Activated CD4-positive, alpha-beta T cell treated with anti-CD3 and anti-CD28 coated beads for 36 hours (primary cell): Measurements from ENCODE around the gene LEF1. TPM values are rescaled to one million over a fixed set of nuclear protein-coding genes. Genes with fewer than 3 reads are reported as not detected.

Source experiments
- ATAC-seq: fragments of 200-7000 bp; cut with Tn5 transposase; one replicate; pipeline ENCODE4 v1.10.0; 2021; ENCODE audit warnings: mild to moderate bottlenecking, moderate library complexity
- CTCF ChIA-PET: fragments of 350-600 bp; sonication (Branson Sonifier 250); formaldehyde crosslinking; loops from one replicate; lab custom pipeline; 2021; ENCODE audit warnings: antibody characterized with exemption; lab: Charles Lee
- POLR2A ChIA-PET: fragments of 350-600 bp; sonication (Branson Sonifier 250); formaldehyde crosslinking; loops from one replicate; lab custom pipeline; 2021; ENCODE audit warnings: antibody characterized with exemption, inconsistent platforms; lab: Charles Lee
- DNase-seq: peaks from one replicate; pipeline ENCODE4 v3.0.0-alpha.2; 2020
- H3K27ac Mint-ChIP-seq: one replicate; pipeline ENCODE4 v1.8.0; 2021; ENCODE audit warnings: mixed read lengths
- H3K27me3 Mint-ChIP-seq: one replicate; pipeline ENCODE4 v1.8.0; 2021; ENCODE audit warnings: mixed read lengths
- H3K36me3 Mint-ChIP-seq: one replicate; pipeline ENCODE4 v1.8.0; 2021; ENCODE audit warnings: low read depth, mixed read lengths
- H3K4me1 Mint-ChIP-seq: one replicate; pipeline ENCODE4 v1.8.0; 2021; ENCODE audit warnings: mixed read lengths
- H3K4me3 Mint-ChIP-seq: one replicate; pipeline ENCODE4 v1.8.0; 2021; ENCODE audit warnings: mild to moderate bottlenecking, moderate library complexity, mixed read lengths
- H3K9me3 Mint-ChIP-seq: one replicate; pipeline ENCODE4 v1.8.0; 2021; ENCODE audit warnings: low read depth, mixed read lengths
- intact Hi-C, 2 experiments: fragments of 100-400 bp; cut with DNase I in 1 of 2; cut with micrococcal nuclease in 1 of 2; formaldehyde crosslinking; loops; one replicate each; pipeline versions ENCODE4 v1.14.2 to v1.15.1; 2022 to 2024; cut with DNase I, micrococcal nuclease
- total RNA-seq, 2 experiments: library from RNA; stranded (reverse); gene quantifications; one replicate each; pipeline ENCODE4 v1.2.3, GENCODE V29; 2021

The LEF1 gene
- total RNA-seq, 2 experiments from 2014 or later, result 175 to 302 TPM

DNA sequence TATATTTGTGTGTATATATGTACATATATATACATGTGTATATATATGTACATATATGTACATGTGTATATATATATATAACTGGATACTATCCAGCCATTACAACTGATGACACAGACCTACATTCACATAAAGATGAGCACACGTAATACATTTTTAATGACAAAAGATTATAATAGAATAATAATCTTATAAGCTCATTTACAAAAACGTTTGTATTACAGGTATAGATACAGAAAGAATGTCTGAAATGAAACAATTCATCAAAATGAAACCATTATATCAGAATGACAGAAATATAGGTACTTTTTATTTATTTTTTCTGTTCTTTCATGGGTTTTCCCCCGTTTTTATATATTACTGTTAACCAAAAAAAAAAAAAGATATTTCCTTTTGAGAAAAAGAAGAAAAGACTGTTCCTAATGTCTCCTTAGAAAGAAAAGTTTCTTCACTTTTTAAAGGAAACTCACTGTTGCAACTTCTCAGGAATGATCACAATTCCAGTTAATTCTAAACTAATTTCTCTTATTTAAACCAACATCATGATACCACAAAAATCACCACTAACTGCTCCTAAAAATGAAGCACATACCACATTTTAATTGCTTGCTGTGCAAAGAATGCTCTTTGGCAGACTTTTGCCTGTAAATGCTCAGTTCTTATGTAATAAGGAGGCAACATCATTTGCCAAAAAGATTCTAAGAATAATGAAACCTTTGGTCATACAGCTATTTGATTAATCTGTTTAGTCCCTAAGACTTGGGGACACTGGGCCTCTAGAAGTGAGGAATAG lies 18.9 kb downstream of the LEF1 start:
- ATAC-seq (no peak), DNase-seq (no peak)
- ChIA-PET CTCF (interaction anchor here (0.7 to 3.8 kb wide), 7 partner anchors 10 to 91 kb away, joined by 3 to 14 read pairs (median 4); no protein-coding TSS in a partner anchor), POLR2A (interaction anchor here (0.7 to 1.7 kb wide), 7 partner anchors 11 to 596 kb away, joined by 4 to 7 read pairs (median 5); no protein-coding TSS in a partner anchor)
- intact Hi-C loops, result loop anchor here in 1 of 2 experiments (2.0 kb wide), 1 partner anchor 17 kb away; no protein-coding TSS in a partner anchor
- Mint-ChIP-seq H3K36me3 (peaks cover 41% of the 10 kb centered on the region), H3K4me3 (peak overlapping the region; percentile 16), H3K27ac (peak overlapping the region; percentile 56), H3K4me1 (peaks cover 75% of the 10 kb centered on the region), H3K27me3 (no peaks in the 10 kb centered on the region), H3K9me3 (no peaks in the 10 kb centered on the region)

DNA sequence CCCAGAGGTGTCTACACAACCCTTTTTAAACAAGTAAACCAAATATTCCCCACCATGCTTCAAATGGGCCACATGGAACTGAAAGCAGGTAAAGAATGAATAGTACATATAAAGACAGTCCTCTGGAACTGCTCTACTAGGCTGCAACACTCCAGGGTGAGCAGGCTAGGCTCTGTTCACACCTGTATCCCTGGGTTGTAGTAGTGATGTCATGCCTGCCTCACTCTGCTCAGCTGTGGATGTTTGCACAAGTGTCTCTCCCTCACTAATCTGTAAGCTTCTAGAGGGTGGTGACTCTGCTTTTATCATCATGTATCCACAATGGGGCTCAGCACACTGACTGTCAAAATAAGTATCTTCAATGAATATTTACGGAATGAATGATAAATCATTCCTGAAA lies 20.4 kb downstream of the LEF1 start:
- POLR2A ChIA-PET, result interaction anchor here (1.6 kb wide), 1 partner anchor 9 kb away, joined by 7 read pairs; no protein-coding TSS in a partner anchor
- peak; percentile 69 for DNase-seq
- H3K4me1 Mint-ChIP-seq, result peaks cover 89% of the 10 kb centered on the region
- H3K36me3 Mint-ChIP-seq, result peaks cover 53% of the 10 kb centered on the region
- no peaks in the 10 kb centered on the region for H3K27me3 Mint-ChIP-seq
- peak overlapping the region; percentile 83 for H3K27ac Mint-ChIP-seq
- peak; percentile 66 for ATAC-seq
- H3K9me3 Mint-ChIP-seq, result no peaks in the 10 kb centered on the region
- CTCF ChIA-PET, result interaction anchor here (1.2 kb wide), 1 partner anchor 17 kb away, joined by 3 read pairs; no protein-coding TSS in a partner anchor
- peak overlapping the region; percentile 37 for H3K4me3 Mint-ChIP-seq
- intact Hi-C loops, result loop anchor here in 1 of 2 experiments (1.0 kb wide), 1 partner anchor 8 kb away; no protein-coding TSS in a partner anchor

DNA sequence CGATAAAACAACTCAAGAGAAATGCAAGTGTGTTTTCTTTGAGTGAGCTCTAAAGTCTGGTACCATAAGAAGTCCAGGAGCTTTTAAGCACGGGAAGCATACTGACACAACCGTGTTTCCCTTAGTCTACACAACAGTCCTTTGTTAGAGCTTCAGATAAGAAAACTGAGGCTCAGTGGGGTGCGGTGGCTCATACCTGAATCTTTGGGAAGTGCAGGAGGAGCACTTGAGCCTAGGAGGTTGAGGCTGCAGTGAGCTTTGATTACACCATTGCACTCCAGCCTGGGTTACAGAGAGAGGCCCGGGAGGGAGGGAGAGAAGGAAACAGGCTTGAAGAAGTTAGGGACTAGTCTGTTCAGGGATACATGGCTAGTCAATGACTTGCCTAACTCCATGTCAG lies 21.9 kb downstream of the LEF1 start:
- no peak for ATAC-seq
- no peak for DNase-seq
- H3K9me3 Mint-ChIP-seq, result no peaks in the 10 kb centered on the region
- H3K27ac Mint-ChIP-seq, result peak overlapping the region; percentile 83
- H3K4me3 Mint-ChIP-seq, result peak overlapping the region; percentile 49
- ChIA-PET POLR2A (interaction anchor here (0.7 to 2.0 kb wide), 3 partner anchors 8 to 50 kb away, joined by 3 to 6 read pairs (median 4); no protein-coding TSS in a partner anchor), CTCF (interaction anchor here (1.0 to 1.5 kb wide), 5 partner anchors 8 to 116 kb away, joined by 3 to 12 read pairs (median 4); no protein-coding TSS in a partner anchor)
- peaks cover 88% of the 10 kb centered on the region for H3K4me1 Mint-ChIP-seq
- intact Hi-C loops, result loop anchor here in 1 of 2 experiments (2.0 kb wide), 2 partner anchors 14 to 40 kb away; no protein-coding TSS in a partner anchor
- no peaks in the 10 kb centered on the region for H3K27me3 Mint-ChIP-seq
- peaks cover 42% of the 10 kb centered on the region for H3K36me3 Mint-ChIP-seq

DNA sequence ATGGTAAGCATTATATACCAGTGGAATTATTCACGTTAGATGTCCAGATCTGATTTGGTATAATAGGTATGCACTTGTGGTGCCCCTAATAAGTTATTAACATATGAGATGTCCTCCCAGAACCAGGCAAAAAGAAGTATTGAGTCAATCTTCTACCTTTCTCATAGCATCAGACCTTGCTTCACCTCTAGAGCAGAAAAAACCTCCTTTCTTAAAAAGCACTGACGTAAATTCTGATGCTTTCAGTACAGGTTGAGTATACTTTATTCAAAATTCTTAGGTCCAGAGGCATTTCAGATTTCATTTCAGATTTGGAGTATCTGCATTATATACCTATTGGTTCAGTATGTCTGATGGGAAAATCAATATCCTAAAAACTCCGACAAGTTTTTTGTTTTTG lies 22.4 kb downstream of the LEF1 start:
- Mint-ChIP-seq H3K9me3 (no peaks in the 10 kb centered on the region), H3K27ac (peak overlapping the region; percentile 83), H3K4me1 (peaks cover 89% of the 10 kb centered on the region), H3K36me3 (peaks cover 43% of the 10 kb centered on the region), H3K4me3 (peak overlapping the region; percentile 49), H3K27me3 (no peaks in the 10 kb centered on the region)
- ChIA-PET CTCF (interaction anchor here (0.8 to 1.8 kb wide), 7 partner anchors 8 to 115 kb away, joined by 3 to 12 read pairs (median 4); no protein-coding TSS in a partner anchor), POLR2A (interaction anchor here (0.7 to 2.0 kb wide), 2 partner anchors 8 to 38 kb away, joined by 3 to 6 read pairs; no protein-coding TSS in a partner anchor)
- no peak for ATAC-seq
- intact Hi-C loops, result loop anchor here in 1 of 2 experiments (2.0 kb wide), 2 partner anchors 14 to 40 kb away; no protein-coding TSS in a partner anchor
- no peak for DNase-seq

DNA sequence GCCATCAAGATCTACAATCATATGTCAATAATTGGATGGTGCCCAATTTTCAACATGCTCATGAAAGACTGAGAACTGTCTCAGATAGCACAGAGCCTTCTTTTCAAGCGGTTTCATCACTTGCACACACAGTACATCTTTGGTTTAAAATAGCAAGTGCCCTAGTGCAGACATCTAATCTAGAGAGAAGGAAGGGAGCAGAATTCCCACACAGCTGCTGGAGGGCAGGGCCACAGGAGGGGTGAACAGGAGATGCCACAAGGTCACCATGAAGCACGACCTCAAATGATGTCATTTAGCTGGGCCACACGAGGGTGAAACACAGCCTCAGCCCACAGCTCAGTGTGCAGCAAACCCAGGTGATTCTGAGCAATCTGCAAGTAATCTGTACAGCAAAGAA lies 24.3 kb downstream of the LEF1 start:
- H3K27ac Mint-ChIP-seq, result peak overlapping the region; percentile 92
- H3K36me3 Mint-ChIP-seq, result peaks cover 49% of the 10 kb centered on the region
- peak; percentile 71 for DNase-seq
- intact Hi-C loops, result no loop called here
- CTCF ChIA-PET, result interaction anchor here (0.6 to 6.9 kb wide), 7 partner anchors 10 to 367 kb away, joined by 3 to 37 read pairs (median 3); no protein-coding TSS in a partner anchor
- ATAC-seq, result peak; percentile 45
- POLR2A ChIA-PET, result interaction anchor here (0.5 to 1.1 kb wide), 5 partner anchors 12 to 115 kb away, joined by 3 to 6 read pairs (median 3); no protein-coding TSS in a partner anchor
- H3K4me3 Mint-ChIP-seq, result peak overlapping the region; percentile 55
- peaks cover 92% of the 10 kb centered on the region for H3K4me1 Mint-ChIP-seq
- H3K9me3 Mint-ChIP-seq, result no peaks in the 10 kb centered on the region
- H3K27me3 Mint-ChIP-seq, result no peaks in the 10 kb centered on the region

DNA sequence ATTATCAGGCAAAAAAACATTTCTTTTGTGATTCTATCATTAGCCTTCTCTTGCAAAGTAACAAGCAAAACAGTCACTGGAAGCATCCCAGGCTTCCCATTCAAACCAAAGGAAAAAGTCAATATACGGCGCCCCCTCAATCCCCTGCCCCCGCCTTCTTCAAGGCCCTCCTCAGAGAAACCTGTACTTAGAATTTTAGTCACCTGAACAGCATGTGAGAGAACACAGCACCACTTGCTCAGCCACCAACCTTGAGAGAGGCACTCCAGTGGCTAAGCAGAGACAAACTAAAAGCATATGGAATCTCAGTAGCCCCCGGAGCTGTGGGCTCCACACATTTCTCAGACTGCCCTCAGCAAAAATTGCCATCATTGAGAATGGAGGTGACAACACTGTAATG lies 25.2 kb downstream of the LEF1 start:
- CTCF ChIA-PET, result interaction anchor here (1.3 to 6.9 kb wide), 3 partner anchors 12 to 27 kb away, joined by 3 to 37 read pairs (median 7); no protein-coding TSS in a partner anchor
- Mint-ChIP-seq H3K27me3 (no peaks in the 10 kb centered on the region), H3K9me3 (no peaks in the 10 kb centered on the region), H3K36me3 (peaks cover 55% of the 10 kb centered on the region), H3K27ac (peak overlapping the region; percentile 92), H3K4me3 (peak overlapping the region; percentile 60), H3K4me1 (peaks cover 97% of the 10 kb centered on the region)
- intact Hi-C loops, result loop anchor here in 1 of 2 experiments (2.0 kb wide), 1 partner anchor 23 kb away; no protein-coding TSS in a partner anchor
- ATAC-seq, result no peak
- peak; percentile 49 for DNase-seq
- POLR2A ChIA-PET, result interaction anchor here (1.1 kb wide), 1 partner anchor 114 kb away, joined by 3 read pairs; no protein-coding TSS in a partner anchor

DNA sequence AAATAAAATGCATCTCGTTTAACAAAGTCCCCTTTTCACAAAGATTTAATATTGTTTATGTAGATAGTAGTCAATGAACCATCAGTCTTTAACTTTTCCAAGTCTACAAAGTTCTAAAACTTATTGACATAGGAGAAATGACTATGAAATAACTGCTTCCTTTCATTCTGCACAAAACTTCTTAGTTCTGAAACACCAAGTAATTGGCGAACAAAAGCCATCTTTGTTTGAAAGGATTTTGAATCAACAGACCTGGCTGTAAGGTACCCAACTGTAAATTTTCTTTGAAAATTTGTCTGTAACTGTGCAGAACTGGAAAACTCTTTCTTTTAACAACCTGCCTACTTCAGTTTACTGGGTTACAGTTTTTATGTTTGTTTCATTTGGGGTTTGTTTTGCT lies 25.9 kb downstream of the LEF1 start:
- peaks cover 97% of the 10 kb centered on the region for H3K4me1 Mint-ChIP-seq
- POLR2A ChIA-PET, result no interaction called here
- intact Hi-C loops, result loop anchor here in 1 of 2 experiments (2.0 kb wide), 1 partner anchor 24 kb away; no protein-coding TSS in a partner anchor
- peak overlapping the region; percentile 60 for H3K4me3 Mint-ChIP-seq
- CTCF ChIA-PET, result interaction anchor here (0.5 to 6.9 kb wide), 6 partner anchors 9 to 430 kb away, joined by 3 to 37 read pairs (median 4); no protein-coding TSS in a partner anchor
- DNase-seq (no peak), ATAC-seq (no peak)
- no peaks in the 10 kb centered on the region for H3K9me3 Mint-ChIP-seq
- peaks cover 55% of the 10 kb centered on the region for H3K36me3 Mint-ChIP-seq
- no peaks in the 10 kb centered on the region for H3K27me3 Mint-ChIP-seq
- H3K27ac Mint-ChIP-seq, result peak overlapping the region; percentile 92

DNA sequence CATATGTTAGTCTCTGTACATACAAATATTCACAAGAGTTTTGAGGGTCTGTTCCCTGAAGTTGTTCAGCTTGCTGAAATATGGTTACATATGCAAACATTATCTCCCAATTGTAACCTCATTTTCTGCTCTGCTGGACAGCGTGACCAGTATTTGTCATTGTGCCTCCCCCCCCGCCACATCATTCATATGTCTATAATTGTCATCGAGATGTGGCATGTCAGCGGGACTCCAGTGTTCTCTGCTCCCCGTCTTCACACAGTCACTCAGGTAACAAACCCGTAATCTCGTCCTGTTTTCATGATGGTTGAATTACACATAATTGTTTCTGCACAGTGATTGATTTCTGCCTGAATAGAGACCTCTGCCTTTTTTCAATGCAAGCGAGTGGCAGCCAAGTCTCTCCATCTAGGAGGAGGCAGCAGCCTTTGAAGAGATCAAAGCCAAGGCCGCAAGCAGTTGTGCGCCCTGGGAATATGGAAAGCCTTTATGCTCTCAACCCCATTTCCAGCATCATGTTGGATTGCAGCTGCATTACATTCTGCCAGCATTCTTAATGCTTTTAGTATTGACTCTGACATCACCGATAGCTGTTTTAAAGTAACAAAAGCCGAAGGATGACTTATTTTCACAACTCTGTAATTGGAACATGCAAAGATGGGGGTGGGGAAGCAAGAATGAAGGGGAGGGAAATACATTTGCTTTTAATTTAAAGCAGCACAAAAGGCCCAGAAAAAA lies 27.4 kb downstream of the LEF1 start:
- POLR2A ChIA-PET, result interaction anchor here (0.6 to 0.7 kb wide), 3 partner anchors 20 to 96 kb away, joined by 3 to 4 read pairs (median 3); no protein-coding TSS in a partner anchor
- H3K36me3 Mint-ChIP-seq, result peaks cover 46% of the 10 kb centered on the region
- DNase-seq (peak; percentile 70), ATAC-seq (peak; percentile 53)
- no peaks in the 10 kb centered on the region for H3K9me3 Mint-ChIP-seq
- H3K4me3 Mint-ChIP-seq, result peak overlapping the region; percentile 75
- CTCF ChIA-PET, result interaction anchor here (1.4 to 6.9 kb wide), 5 partner anchors 10 to 112 kb away, joined by 5 to 37 read pairs (median 9); no protein-coding TSS in a partner anchor
- H3K4me1 Mint-ChIP-seq, result peaks cover 89% of the 10 kb centered on the region
- H3K27ac Mint-ChIP-seq, result peak overlapping the region; percentile 100
- no peaks in the 10 kb centered on the region for H3K27me3 Mint-ChIP-seq
- intact Hi-C loops, result loop anchor here in 1 of 2 experiments (2.0 kb wide), 1 partner anchor 111 kb away; no protein-coding TSS in a partner anchor

DNA sequence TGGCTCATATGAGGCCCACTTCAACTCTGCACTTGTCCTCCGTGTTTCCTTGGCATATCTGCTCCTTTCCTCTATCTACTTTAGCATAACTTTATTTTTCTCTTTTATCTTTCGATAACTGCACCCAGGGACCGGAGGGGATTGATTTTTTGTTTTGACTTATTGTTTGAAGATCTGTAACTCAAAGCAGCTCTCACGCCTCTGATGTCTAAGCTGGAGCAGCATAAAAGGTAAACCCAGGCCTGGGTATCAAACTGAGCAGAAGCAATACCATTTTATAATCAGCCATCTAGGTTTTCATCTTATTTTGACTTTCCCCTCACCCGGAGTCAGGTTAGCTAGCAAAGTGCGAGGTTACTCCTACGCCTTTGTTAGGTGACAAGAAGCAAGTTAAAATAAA lies 28.4 kb downstream of the LEF1 start:
- intact Hi-C loops, result loop anchor here in 1 of 2 experiments (1.0 to 2.0 kb wide), 2 partner anchors 8 to 110 kb away; no protein-coding TSS in a partner anchor

DNA sequence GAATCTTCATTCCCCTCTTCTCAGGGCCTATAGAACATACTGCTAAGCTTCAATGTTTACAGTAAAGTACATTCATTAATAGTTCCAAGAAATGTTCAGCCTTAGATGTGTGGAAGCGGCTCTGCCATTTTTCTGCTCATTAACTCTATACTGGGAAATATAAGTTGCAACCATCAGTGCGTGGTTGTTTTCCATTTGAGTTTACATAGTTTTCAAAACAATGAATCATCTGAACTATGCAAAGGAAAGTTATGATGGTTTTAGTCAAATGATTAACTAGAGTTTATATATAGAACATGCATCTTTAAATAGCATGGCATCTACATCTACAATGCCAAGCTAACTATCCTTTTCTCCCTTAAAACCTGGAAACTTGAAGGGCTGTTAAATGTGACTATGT lies 29.6 kb downstream of the LEF1 start:
- no peaks in the 10 kb centered on the region for H3K27me3 Mint-ChIP-seq
- POLR2A ChIA-PET, result interaction anchor here (0.5 to 2.2 kb wide), 10 partner anchors 7 to 288 kb away, joined by 3 to 7 read pairs (median 4); partner anchors contain the start of gene LEF1
- H3K4me1 Mint-ChIP-seq, result peaks cover 89% of the 10 kb centered on the region
- CTCF ChIA-PET, result interaction anchor here (0.8 to 6.9 kb wide), 15 partner anchors 8 to 118 kb away, joined by 3 to 37 read pairs (median 5); no protein-coding TSS in a partner anchor
- ATAC-seq (peak; percentile 50), DNase-seq (no peak)
- intact Hi-C loops, result loop anchor here (1.0 kb wide), 3 partner anchors 23 to 94 kb away; no protein-coding TSS in a partner anchor
- peak overlapping the region; percentile 75 for H3K4me3 Mint-ChIP-seq
- H3K36me3 Mint-ChIP-seq, result peaks cover 39% of the 10 kb centered on the region
- H3K9me3 Mint-ChIP-seq, result no peaks in the 10 kb centered on the region
- H3K27ac Mint-ChIP-seq, result peak overlapping the region; percentile 100

More for the DNA sequence above, 28.4 kb downstream of the LEF1 start:
- Mint-ChIP-seq H3K4me3 (peak overlapping the region; percentile 75), H3K27me3 (no peaks in the 10 kb centered on the region), H3K36me3 (peaks cover 44% of the 10 kb centered on the region), H3K27ac (peak overlapping the region; percentile 100), H3K4me1 (peaks cover 89% of the 10 kb centered on the region), H3K9me3 (no peaks in the 10 kb centered on the region)
- DNase-seq (no peak), ATAC-seq (no peak)
- ChIA-PET CTCF (interaction anchor here (0.8 to 6.9 kb wide), 9 partner anchors 9 to 432 kb away, joined by 3 to 37 read pairs (median 7); no protein-coding TSS in a partner anchor), POLR2A (interaction anchor here (0.6 to 2.2 kb wide), 6 partner anchors 14 to 144 kb away, joined by 3 to 7 read pairs (median 4); no protein-coding TSS in a partner anchor)
